NCI-H82 treated with DMSO at 0.1 percent for 48 hours (cell line): ENCODE data around the gene ZNF141.
"Not testable (repeated sequence)": the region's sequence is repeated elsewhere in the genome, so short reads cannot be mapped to it uniquely, and the experiment has no call there.

ENCODE experiments used
- DNase-seq: peaks from one replicate; lab custom pipeline; 2025; ENCODE audit not compliant: unreplicated experiment; lab: John Stamatoyannopoulos, UW

ZNF141 gene

DNA sequence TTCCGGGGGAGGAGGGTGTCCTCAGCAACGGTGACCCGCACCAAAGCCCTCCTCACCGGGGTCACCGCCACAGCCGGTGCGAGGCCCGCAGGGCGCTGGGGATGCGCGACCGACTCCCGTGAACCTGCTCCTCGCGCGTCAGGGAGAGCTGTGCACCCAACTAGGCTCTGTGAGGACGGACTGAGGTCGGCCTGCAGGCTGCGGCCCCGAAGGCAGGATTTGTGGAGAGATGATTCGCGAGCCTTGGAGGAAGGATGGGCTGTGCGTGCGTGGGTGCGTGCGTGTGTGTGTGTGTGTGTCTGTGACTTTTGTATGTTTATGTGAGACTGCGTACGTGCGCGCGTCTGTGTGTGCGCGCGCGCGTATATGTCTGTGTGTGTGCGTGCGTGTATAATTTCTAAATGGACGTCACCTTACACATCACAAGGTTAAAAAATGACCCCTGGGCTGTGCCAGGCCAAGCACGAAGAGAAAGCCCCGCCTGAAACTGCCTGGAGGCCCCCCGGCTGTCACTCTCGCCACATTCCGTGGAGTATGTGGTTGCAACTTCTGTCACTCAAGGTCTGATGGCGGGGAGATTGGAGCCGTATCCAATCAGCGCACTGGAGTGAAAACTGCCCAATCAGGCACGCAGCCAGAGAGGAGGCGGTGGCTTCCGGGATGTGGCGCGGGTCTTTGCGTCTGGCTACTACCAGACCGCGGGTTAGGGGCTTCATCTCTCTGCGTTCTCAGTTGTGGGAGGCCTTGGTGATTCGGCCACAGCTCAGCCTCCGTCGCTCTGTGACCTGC, at the start of gene ZNF141:
Gene ZNF141 (plus strand): TSS at position 672 of the 789 bp plus-strand sequence. CDS start 170 bp downstream, outside the sequence.
- peak; percentile 56 for DNase-seq

DNA sequence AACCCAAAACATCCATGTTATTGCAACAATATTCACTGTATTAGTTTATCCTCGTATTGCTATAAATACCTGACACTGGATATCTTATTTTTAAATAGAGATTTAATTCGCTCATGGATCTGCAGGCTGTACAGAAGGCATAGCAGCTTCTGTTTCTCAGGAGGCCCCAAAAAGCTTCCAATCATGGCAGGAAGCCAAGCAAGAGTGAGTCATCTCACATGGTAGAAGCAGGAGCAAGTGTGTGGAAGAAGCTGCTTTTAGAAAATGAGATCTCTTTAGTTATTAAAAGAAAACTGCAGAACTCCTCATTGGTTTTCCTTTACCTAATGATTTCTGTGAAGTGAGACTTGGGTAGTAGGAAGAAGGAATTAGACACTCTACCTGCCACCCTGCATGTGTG, 48.7 kb upstream of the ZNF141 start:
- DNase-seq: no peak

DNA sequence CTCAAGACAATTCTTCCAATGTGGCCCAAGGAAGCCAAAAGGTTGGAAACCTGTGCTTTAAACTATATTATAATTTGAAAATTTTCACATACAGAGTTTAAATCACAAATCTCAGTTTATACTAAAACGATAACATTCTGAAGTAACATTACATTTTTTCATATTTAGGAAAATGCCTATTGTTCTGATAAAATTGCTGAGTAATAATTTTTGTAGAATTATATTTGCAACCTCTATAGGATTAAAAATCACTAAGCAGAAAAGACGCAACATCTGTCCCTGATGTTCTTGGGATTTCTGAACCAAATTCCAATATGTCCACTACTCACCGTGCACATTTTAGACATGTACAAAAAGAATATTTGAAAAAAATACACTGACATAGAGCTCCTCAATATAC, 42.9 kb upstream of the ZNF141 start:
- no peak for DNase-seq

DNA sequence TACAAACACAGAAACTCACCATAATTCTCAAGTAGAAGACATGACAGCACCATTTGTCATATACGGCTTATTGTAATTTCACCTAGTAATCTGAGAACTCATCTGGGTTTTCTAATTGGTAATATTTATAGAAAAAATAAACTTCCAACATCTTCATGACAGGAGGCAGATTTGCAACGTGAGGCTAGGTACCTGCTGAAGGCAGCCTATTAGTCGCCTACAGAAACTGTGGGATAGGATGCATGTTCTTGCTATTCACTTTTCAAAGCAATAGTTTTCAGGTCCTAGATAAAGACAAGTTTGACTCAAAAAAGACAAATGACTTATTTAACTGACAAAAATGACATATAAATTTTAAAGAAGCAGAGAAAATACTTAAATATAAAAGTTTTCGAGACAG, 35.2 kb upstream of the ZNF141 start:
- no peak for DNase-seq

DNA sequence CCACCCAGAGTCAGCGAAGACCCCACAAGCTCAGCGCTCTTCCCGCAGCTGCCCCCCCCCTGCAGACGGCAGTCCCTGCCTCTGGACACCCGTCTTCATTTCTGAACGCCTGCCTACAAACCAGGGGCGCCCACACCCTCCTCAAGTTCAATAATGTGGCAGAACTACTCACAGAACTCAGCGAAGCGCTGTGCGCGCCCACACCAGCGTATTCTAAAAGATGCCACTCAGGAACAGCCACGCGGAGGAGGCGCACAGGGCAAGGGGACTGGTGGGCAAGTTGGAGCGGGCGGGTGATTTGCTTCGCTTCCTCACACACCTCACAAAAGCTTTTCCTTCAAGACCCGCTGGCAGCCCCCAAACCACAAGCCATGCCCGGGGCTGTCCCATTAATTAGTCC, 33.1 kb upstream of the ZNF141 start:
- DNase-seq: not testable (repeated sequence)

DNA sequence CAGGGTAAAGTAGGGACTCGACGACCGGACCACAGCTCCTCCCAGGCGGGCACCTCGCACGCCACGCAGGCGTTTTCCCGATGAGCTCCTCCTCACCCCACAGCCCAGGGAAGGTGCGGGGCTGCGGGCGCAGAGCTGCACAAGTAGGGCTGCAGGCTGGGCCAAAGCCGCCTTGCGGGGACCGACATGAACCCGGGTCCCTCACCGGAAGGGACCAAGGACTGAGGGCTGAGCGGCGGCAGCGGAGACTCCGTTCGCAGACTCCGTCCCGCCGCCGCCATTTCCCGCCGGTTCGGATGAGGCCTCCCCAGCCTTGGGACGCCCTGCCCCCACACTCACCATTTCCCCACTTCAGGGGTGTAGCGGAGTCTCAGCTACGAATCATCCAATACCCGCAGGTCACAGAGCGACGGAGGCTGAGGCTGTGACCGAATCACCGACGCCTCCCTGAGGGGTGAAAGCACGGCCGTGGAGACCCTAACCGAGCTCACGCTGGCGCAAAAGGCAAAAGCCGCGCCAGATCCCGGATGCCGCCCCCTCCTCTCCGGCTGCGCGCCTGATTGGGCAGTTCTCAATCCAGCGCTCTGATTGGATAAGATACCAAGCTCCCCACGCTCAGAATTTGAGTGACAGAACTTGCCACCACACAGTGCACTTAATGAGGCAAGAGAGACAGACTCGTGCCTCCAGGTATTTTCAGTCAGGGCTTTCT, 32.5 kb upstream of the ZNF141 start, which contains the start of gene ZNF732:
Gene ZNF732 (minus strand): TSS at position 506 of the 712 bp plus-strand sequence. CDS start 164 bp downstream, at position 342.
- DNase-seq: no peak

DNA sequence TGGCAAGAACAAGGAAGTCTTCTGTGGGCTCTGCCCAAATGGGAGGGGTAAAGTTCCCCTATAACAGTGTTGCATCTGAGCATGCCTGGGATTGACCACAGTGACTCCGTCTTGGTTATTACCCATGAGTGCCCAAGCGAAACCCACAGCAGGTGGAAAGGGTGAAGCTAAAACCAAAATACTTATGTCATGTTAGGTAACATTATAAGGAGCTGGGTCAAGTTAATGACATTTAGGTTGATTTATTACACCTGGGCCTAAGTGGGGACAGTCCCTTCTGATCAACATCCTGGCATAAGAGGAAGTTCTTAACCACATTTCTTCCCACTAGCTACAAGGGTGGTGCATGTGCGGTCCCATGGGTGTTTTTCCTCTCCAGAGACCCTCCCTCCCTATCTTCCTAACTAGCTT, 31.1 kb upstream of the ZNF141 start:
- no peak for DNase-seq

DNA sequence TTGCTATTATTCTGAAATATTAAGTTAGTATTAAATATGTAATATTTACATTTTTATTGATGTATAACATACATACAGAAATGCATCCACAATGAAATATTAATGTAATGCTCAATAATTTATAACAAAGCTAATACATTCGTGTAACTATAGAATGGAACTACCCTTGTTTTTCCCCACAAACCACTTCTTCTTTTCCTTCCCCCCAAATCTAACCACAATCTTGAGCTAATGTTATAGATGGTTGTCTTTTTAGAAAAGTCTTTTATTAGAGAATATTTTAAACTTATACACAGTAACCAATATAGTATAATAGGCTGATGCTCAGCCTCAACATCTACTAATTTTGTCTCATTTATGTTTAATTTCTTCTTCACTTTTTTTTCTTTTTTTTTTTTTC, 27.8 kb upstream of the ZNF141 start:
- DNase-seq: no peak

DNA sequence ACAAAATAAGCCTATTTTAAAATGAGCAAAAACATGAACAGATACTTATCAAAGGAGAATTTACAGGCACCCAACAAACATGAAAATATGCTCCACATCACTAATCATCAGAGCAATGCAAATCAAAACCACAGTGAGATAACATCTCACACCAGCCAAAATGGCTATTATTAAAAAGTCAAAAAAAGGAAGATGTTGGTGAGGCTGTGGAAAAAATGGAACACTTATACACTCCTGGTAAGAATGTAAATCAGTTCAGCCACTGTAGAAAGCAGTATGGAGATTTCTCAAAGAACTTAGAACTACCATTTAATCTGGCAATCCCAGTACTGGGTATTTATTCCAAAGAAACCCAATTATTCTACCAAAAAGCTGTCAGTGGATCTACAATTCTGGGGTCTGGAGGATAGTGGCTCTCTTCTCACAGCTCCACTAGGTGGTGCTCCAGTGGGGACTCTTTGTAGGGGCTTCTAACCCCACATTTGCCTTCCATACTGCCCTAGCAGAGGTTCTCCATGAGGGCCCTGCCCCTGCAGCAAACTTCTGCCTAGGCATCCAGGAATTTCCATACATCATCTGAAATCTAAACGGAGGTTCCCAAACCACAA, 23.2 kb upstream of the ZNF141 start:
- DNase-seq: no peak

DNA sequence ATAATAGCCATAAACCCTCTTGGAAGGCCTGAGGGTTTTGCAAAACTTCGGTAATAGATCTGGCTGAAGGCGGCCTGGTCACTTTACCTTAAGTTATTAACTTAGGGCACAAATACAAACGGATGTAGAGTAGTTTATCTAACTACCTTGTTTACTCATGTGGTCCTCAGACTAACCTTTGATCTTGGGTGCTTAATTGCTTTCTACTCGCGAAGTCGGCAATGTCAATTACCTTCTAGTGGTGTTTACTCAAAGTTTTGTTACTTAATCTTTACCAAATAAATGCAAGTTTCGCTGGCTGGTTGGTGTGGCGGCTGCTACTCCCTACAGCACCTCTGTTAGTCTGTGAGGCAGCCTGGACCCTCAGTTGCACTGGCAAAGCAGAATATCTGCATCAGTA, 8.9 kb upstream of the ZNF141 start:
- no peak for DNase-seq

DNA sequence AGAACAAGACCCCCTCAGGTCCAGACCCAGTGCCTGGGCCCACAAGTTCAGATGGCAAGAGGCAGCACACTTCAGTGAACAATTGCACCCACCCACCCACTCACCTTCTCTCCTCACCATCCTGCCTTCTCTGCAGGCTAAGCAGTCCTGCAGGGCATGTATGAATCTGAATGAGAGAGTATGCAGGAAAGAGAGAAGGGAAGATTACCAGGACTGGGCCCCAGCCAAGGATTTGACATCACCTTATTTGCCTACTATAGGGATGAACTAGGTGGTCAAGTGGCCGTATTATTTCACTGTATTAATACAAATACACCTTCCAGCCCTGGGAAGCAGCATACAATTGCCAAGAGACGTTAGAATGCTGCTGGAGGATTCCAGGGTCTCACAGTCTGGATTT, 2.1 kb upstream of the ZNF141 start:
- DNase-seq: no peak

DNA sequence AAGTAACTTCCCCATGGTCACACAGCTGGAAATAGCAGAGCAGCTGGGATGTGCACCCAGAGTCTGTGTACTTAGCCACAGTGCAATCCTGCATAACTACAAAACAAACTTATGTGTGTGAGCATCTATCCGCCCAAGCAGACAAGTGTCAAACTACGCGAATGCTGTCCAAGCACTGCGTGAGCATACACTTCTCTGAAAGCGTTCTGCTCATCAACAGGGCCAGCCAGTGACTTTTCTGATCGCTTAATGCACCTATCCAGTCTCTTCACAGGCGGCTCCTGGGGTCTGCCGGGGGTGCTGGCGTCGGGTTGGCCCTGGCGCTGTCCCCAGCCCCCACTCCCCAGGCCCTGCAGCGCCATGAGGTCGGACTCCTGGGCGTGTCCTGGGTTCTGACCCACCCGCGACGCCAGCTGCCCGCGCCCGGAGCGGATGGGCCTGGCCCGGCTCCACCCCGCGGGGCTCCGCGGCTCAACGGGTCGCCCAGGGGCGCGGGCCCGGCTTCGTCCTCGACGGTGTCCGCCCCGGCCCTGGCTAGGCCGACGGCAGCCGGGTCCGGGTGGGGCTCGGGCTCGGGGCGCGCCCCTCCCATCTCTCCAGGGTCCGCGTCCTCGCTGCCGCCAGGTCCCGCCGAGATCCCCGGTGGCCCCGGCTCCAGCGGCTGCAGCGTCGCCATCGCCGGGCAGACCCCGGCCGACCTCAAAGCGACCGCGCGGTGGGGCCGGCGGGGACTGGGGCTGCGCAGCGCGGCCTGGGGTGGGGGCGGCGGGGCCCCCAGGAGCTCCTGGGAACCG, 1.3 kb upstream of the ZNF141 start:
- DNase-seq: no peak

DNA sequence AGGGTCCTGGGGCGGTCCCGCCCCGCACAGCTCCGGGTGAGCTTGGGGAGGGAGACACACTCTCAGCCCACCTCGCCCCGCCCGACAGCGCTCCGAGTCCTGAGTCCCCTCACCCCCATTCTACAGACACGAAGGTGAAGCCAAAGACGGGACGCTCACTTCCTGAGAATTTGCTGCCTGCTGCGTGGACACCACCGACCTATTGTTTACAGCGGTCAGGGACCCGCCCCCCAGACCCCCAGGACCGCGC, 796 bp upstream of the ZNF141 start:
- DNase-seq: no peak

DNA sequence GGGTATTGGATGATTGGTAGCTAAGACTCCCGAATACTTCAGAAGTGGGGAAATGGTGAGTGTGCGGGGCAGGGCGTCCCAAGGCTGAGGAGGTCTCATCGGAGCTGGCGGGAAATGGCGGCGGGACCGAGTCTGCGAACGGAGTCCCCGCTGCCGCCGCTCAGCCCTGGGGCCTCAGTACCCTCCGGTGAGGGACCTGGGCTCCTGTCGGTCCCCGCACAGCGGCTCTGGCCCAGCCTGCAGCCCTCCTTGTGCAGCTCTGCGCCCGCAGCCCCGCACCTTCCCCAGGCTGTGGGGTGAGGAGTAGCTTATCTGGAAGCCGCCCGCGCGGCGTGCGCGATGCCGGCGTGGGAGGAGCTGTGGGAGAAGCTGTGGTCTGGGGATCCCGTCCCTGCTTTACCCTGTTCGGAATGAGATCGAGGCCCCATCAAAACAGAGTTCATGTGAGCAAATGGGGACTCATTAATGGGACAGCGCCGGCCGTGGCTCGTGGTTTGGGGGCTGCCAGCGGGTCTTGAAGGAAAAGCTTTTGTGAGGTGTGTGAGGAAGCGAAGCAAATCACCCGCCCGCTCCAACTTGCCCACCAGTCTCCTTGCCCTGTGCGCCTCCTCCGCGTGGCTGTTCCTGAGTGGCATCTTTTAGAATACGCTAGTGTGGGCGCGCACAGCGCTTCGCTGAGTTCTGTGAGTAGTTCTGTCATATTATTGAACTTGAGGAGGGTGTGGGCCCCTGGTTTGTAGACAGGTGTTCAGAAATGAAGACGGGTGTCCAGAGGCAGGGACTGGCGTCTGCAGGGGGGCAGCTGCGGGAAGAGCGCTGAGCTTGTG, 531 bp downstream of the ZNF141 start:
- no peak for DNase-seq

DNA sequence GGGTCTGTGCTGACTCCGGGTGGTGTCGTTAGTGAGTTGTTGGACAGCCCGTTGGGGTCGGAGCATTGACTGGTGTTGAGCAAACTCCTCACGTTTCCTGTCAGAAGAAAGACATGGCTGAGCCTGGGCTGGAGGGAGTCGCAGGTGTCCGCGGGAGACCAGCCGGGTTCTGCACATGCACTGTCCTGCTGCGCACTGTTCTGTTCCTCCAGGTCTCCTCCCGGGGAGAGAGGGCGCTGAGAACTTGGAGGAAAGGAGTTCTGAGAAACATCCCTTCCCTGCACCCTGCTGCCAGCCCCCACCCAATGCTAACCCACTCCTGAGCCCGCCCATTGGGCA, 1.1 kb downstream of the ZNF141 start:
- DNase-seq: no peak

DNA sequence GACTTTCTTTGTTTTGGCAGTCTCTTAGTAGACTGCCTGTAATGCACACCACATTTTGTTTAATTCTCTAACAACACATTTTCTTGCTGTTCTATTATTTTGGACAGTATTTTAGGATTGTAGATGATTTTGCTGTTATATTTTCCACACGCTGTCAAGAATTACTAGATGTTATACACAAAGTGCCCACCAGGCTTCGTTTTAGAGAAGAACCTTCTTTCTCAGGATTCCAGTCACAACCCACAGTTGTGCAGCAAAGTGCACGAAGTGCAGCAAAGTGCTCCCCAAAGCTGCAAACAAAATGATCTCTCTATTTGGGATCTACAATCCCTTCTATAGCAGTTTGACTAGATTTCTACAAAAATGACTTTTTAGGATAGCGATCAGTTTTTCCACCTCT, 2.4 kb downstream of the ZNF141 start:
- DNase-seq: no peak

DNA sequence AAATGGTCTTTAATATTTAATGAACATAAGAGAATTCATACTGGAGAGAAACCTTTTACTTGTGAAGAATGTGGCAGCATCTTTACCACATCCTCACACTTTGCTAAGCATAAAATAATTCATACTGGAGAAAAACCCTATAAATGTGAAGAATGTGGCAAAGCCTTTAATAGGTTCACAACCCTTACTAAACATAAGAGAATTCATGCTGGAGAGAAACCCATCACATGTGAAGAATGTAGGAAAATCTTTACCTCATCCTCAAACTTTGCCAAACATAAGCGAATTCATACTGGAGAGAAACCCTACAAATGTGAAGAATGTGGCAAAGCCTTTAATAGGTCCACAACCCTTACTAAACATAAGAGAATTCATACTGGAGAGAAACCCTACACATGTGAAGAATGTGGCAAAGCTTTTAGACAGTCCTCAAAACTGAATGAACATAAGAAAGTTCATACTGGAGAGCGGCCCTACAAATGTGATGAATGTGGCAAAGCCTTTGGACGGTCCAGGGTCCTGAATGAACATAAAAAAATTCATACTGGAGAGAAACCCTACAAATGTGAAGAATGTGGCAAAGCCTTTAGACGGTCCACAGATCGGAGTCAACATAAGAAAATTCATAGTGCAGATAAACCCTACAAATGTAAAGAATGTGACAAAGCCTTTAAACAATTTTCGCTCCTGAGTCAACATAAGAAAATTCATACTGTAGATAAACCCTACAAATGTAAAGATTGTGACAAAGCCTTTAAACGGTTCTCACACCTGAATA, 35.6 kb downstream of the ZNF141 start:
- no peak for DNase-seq

DNA sequence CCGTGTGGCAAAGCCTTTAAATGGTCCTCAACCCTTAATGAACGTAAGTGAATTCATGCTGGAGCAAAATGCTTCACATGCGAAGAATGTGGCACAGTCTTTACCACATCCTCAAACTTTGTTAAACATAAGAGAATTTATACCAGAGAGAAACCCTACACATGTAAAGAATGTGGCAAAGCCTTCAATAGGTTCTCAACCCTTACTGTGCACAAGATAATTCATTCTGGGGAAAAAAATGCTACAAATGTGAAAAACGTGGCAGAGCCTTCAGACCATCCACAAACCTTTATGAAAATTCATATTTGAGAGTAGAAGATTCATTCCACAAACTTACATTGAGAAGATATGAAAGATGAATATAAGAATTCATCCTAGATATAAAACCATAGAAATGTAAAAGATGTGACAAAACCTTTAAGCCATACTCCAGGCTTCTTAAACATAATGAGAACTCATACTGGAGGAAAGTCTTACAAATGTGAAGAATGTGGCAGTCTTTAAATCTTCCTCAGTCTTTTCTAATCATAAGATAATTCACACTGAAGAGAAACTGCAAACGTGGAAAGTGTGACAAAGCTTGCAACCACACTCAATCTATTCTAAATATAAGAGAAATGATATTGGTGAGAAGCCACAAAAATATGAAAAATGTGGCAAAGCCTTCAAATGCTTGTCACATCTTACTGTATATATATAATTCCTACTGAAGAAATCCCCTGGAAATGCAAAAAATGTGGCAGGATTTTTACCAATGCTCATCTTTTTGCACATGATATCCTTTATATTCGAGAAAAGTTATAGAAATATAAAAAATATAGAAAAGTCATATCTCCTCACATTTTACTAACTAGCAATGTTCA, 36.9 kb downstream of the ZNF141 start:
- DNase-seq: no peak
